B cell (primary cell): ENCODE measurements around the gene IPMK. TPM values are rescaled to one million over a fixed set of nuclear protein-coding genes. Genes with fewer than 3 reads are reported as not detected.

Experiments
- ATAC-seq: fragments of 200-7000 bp; cut with Tn5 transposase; one replicate; pipeline ENCODE4 v1.10.0; 2021; ENCODE audit warnings: low read depth, mild to moderate bottlenecking, moderate number of reproducible peaks, moderate library complexity
- CTCF ChIA-PET: fragments of 350-600 bp; sonication (Branson Sonifier 250); formaldehyde crosslinking; loops from one replicate; lab custom pipeline; 2021; ENCODE audit warnings: antibody characterized with exemption, inconsistent platforms; lab: Charles Lee
- POLR2A ChIA-PET: fragments of 350-600 bp; sonication (Branson Sonifier 250); formaldehyde crosslinking; loops from one replicate; lab custom pipeline; 2021; ENCODE audit warnings: antibody characterized with exemption; lab: Charles Lee
- DNase-seq: peaks from one replicate; pipeline ENCODE4 v3.0.0; 2013
- H2AFZ ChIP-seq: 2 replicates; pipeline ENCODE4 v1.6.1; 2012; ENCODE audit warnings: mild to moderate bottlenecking, low read depth, low read length; ENCODE audit not compliant: insufficient read depth, poor library complexity, severe bottlenecking
- H3K27ac ChIP-seq, 2 donors: 1 replicate in 1 of 2; 2 replicates in 1 of 2; pipeline ENCODE4 v1.5.1; 2012 to 2013; ENCODE audit warnings: low read length in 2 of 2, mild to moderate bottlenecking in 2 of 2, moderate library complexity in 1 of 2
- H3K27me3 ChIP-seq, 4 experiments: fragments of 200-600 bp in 1 of 4; sonication (generic) in 1 of 4; replicated peaks in 1 of 4; 1 replicate in 2 of 4; 2 replicates in 2 of 4; pipeline versions ENCODE4 v1.6.1 to v1.7.0; 2013 to 2016; ENCODE audit warnings: low read length in 3 of 4, mild to moderate bottlenecking in 2 of 4, mixed read lengths in 1 of 4, moderate library complexity in 1 of 4; ENCODE audit not compliant: insufficient read depth in 4 of 4, control insufficient read depth in 3 of 4; ENCODE audit errors: control extremely low read depth in 1 of 4
- H3K36me3 ChIP-seq, 2 experiments: replicated peaks in 1 of 2; 1 replicate in 1 of 2; 2 replicates in 1 of 2; pipeline versions ENCODE4 v1.6.1 to v1.7.1; 2013; ENCODE audit warnings: low read length in 1 of 2; ENCODE audit not compliant: insufficient read depth in 2 of 2, control insufficient read depth in 1 of 2; ENCODE audit errors: control extremely low read depth in 1 of 2, extremely low read depth in 1 of 2
- H3K4me1 ChIP-seq, 2 donors: fragments of 200-600 bp in 1 of 2; sonication (generic) in 1 of 2; 1 replicate in 1 of 2; 2 replicates in 1 of 2; pipeline versions ENCODE4 v1.5.1 to v1.6.1; 2013 to 2017; ENCODE audit warnings: low read length in 2 of 2; ENCODE audit not compliant: control insufficient read depth in 2 of 2, insufficient read depth in 2 of 2
- H3K4me2 ChIP-seq: replicated peaks from 2 replicates; pipeline ENCODE3; 2012; ENCODE audit warnings: mild to moderate bottlenecking, low read depth, low read length; ENCODE audit not compliant: poor library complexity, severe bottlenecking
- H3K4me3 ChIP-seq, 5 experiments: fragments of 200-600 bp in 1 of 5; sonication (generic) in 1 of 5; 1 replicate in 3 of 5; 2 replicates in 2 of 5; pipeline versions ENCODE4 v1.5.1 to v1.7.0; 2011 to 2016; ENCODE audit warnings: low read length in 4 of 5, mild to moderate bottlenecking in 4 of 5, low read depth in 2 of 5, control low read depth in 1 of 5, moderate library complexity in 1 of 5; ENCODE audit not compliant: insufficient read depth in 1 of 5; ENCODE audit errors: control extremely low read depth in 1 of 5, extremely low read depth in 1 of 5
- H3K79me2 ChIP-seq: fragments of 200-600 bp; sonication (generic); one replicate; pipeline ENCODE4 v1.6.0; 2016; ENCODE audit warnings: low read length; ENCODE audit not compliant: control insufficient read depth, insufficient read depth
- H3K9ac ChIP-seq: fragments of 200-600 bp; sonication (generic); 2 replicates; pipeline ENCODE4 v1.6.1; 2017; ENCODE audit warnings: mild to moderate bottlenecking, low read length, moderate library complexity
- H3K9me3 ChIP-seq, 3 donors: one replicate each; pipeline versions ENCODE4 v1.6.1 to v1.7.1; 2013; ENCODE audit warnings: low read length in 2 of 3; ENCODE audit not compliant: control insufficient read depth in 2 of 3, insufficient read depth in 1 of 3; ENCODE audit errors: control extremely low read depth in 1 of 3
- H4K20me1 ChIP-seq: 2 replicates; pipeline ENCODE4 v1.6.0; 2012; ENCODE audit warnings: mild to moderate bottlenecking, low read length; ENCODE audit not compliant: insufficient read depth, control insufficient read depth, poor library complexity, severe bottlenecking
- H3K27ac Mint-ChIP-seq: one replicate; pipeline ENCODE4 v1.8.0; 2021; ENCODE audit warnings: mixed read lengths
- H3K27me3 Mint-ChIP-seq: one replicate; pipeline ENCODE4 v1.8.0; 2021; ENCODE audit warnings: mixed read lengths
- H3K4me1 Mint-ChIP-seq: one replicate; pipeline ENCODE4 v1.8.0; 2021; ENCODE audit warnings: mixed read lengths
- H3K4me3 Mint-ChIP-seq: one replicate; pipeline ENCODE4 v1.8.0; 2021; ENCODE audit warnings: mixed read lengths
- H3K9me3 Mint-ChIP-seq: one replicate; pipeline ENCODE4 v1.8.0; 2022; ENCODE audit warnings: mixed read lengths; ENCODE audit not compliant: insufficient read depth
- CTCF ChIP-seq: fragments of 200-600 bp; IDR thresholded peaks from one replicate; pipeline ENCODE4 v1.8.0; 2022; ENCODE audit warnings: antibody characterized with exemption, mild to moderate bottlenecking
- EZH2 ChIP-seq: IDR thresholded peaks from 2 replicates; pipeline ENCODE4 v1.6.1; 2012; ENCODE audit warnings: borderline replicate concordance, low read depth, mild to moderate bottlenecking, moderate library complexity, low read length; ENCODE audit not compliant: insufficient read depth, poor library complexity, severe bottlenecking
- WGBS: methylation state at CpG from one replicate; pipeline ENCODE4 v1.1.5; 2013; ENCODE audit warnings: missing lambda C conversion rate; ENCODE audit not compliant: insufficient coverage; 5-methylcytosine and 5-hydroxymethylcytosine counted together
- intact Hi-C: fragments of 100-400 bp; cut with micrococcal nuclease; formaldehyde crosslinking; loops from one replicate; pipeline ENCODE4 v1.10.0; 2022
- polyA plus RNA-seq: library from polyadenylated mRNA; depleted of rRNA; stranded (reverse); fragments of >200 nt; gene quantifications from 2 replicates; pipeline ENCODE4 v1.2.3, GENCODE V29; 2012
- total RNA-seq, 2 donors: library from RNA; stranded (reverse); fragments of 120-200 nt in 1 of 2; gene quantifications; 1 replicate in 1 of 2; 2 replicates in 1 of 2; pipeline versions ENCODE4 v1.2.3 to v1.2.4, GENCODE V29; 2013 to 2022

The IPMK gene
- total and polyA plus RNA-seq, 2 donors (not counting 1 experiment from before 2014, with no cell fraction given) = 1.9 to 8.6 TPM

- TF ChIP-seq CTCF = no peak
- TF ChIP-seq EZH2 = no peak
- no peaks in the 10 kb centered on the region for H3K27me3 ChIP-seq
- no peaks in the 10 kb centered on the region for H3K4me1 Mint-ChIP-seq
- peaks cover 0 to 10% of the 10 kb centered on the region in 2 experiments for H3K36me3 ChIP-seq
- H3K4me1 ChIP-seq = no peaks in the 10 kb centered on the region
- H3K79me2 ChIP-seq = no peaks in the 10 kb centered on the region
- intact Hi-C loops = no loop called here
- H3K27ac Mint-ChIP-seq = no peak overlapping the region
- no peaks in the 10 kb centered on the region for H3K9me3 Mint-ChIP-seq
- no peaks in the 10 kb centered on the region for H3K9me3 ChIP-seq
- no peak overlapping the region for H3K27ac ChIP-seq
- no CpG with 5 or more reads among the region's 2 CpGs for WGBS
- H3K4me2 ChIP-seq = no peak overlapping the region
- H3K4me3 Mint-ChIP-seq = no peak overlapping the region
- ChIA-PET CTCF (interaction anchor here (1.1 to 1.7 kb wide), 2 partner anchors 90 to 93 kb away, joined by 3 to 5 read pairs; no protein-coding TSS in a partner anchor), POLR2A (no interaction called here)
- DNase-seq (no peak), ATAC-seq (no peak)
- no peak overlapping the region for H3K9ac ChIP-seq
- H3K4me3 ChIP-seq = no peak overlapping the region
- H3K27me3 Mint-ChIP-seq = no peaks in the 10 kb centered on the region
- no peak overlapping the region for H2AFZ ChIP-seq
- H4K20me1 ChIP-seq = peaks cover 6% of the 10 kb centered on the region
Observed at GRCh38 chr10:58201704-58202103, 66.0 kb downstream of the IPMK start.

- POLR2A ChIA-PET = no interaction called here
- DNase-seq = no peak
Observed at GRCh38 chr10:58189269-58189668, 78.4 kb downstream of the IPMK start.

More at GRCh38 chr10:58189269-58189668, 78.4 kb downstream of the IPMK start:
- Histone ChIP-seq H4K20me1 (no peaks in the 10 kb centered on the region), H3K4me2 (no peak overlapping the region), H3K9me3 (no peaks in the 10 kb centered on the region), H3K4me1 (no peaks in the 10 kb centered on the region), H3K27me3 (no peaks in the 10 kb centered on the region), H3K79me2 (no peaks in the 10 kb centered on the region), H3K4me3 (no peak overlapping the region), H2AFZ (no peak overlapping the region), H3K36me3 (no peaks in the 10 kb centered on the region), H3K27ac (no peak overlapping the region), H3K9ac (no peak overlapping the region)
- no peaks in the 10 kb centered on the region for H3K9me3 Mint-ChIP-seq
- intact Hi-C loops = no loop called here
- WGBS = 73% methylated on average over 2 of the region's 3 CpGs
- CTCF ChIA-PET = interaction anchor here (1.8 kb wide), 1 partner anchor 12 kb away, joined by 8 read pairs; no protein-coding TSS in a partner anchor
- H3K27ac Mint-ChIP-seq = no peak overlapping the region
- H3K4me3 Mint-ChIP-seq = no peak overlapping the region
- H3K4me1 Mint-ChIP-seq = no peaks in the 10 kb centered on the region
- TF ChIP-seq EZH2 = no peak
- TF ChIP-seq CTCF = no peak
- ATAC-seq = no peak
- H3K27me3 Mint-ChIP-seq = peaks cover 4% of the 10 kb centered on the region
